SHP77 (cell line): ENCODE measurements around the gene KLHDC2.
"Not testable (repeated sequence)": the region's sequence is repeated elsewhere in the genome, so short reads cannot be mapped to it uniquely, and the experiment has no call there.

ENCODE experiments used
- DNase-seq, 2 experiments: peaks; one replicate each; lab custom pipeline; 2025; lab: John Stamatoyannopoulos, UW

Gene KLHDC2

DNA sequence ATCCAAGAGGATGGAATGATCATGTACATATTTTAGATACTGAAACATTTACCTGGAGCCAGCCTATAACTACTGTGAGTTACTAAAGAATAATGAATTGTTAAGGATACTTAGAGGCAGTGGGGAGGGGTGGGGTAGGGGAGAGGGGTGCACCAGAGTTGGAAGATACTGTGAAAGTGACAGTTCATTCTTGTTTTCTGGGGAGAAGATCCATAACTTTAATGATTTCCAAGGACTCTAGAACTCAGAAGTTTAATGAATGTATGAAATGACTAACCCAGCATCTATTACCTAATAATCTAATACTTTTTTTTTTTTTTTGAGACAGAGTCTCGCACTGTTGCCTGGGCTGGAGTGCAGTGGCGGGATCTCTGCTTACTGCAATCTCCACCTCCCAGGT is 10.5 kb downstream of the KLHDC2 start:
- DNase-seq = no peak

- DNase-seq = not testable (repeated sequence)
These were observed 13.1 kb downstream of the KLHDC2 start for GRCh38 chr14:49781040-49781439.

GRCh38 chr14:49783394-49784014 is 15.6 kb downstream of the KLHDC2 start:
- DNase-seq = no peak

- no peak for DNase-seq
These were observed 18.4 kb downstream of the KLHDC2 start for GRCh38 chr14:49786315-49786714.

- DNase-seq = no peak
These were observed 24.7 kb downstream of the KLHDC2 start for GRCh38 chr14:49792618-49793017.

DNA sequence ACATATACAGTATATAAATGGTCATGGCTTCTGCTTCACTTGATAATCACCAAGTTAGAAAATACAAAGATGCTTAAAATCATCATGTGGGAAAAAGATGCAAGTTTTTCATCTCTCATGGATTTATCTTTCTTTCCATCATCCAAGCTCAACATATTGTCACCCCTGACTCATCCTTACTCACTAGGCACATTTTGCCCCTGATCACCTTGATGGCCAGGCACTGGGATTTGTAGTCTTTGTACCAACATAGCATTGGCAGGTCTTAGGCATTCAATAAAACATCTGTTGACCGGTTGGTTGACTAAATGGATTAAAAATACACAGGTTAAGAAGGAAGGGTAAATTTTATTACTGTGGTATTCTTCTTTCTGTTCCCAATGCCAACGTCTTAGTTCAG is 28.1 kb downstream of the KLHDC2 start:
- DNase-seq = no peak

DNA sequence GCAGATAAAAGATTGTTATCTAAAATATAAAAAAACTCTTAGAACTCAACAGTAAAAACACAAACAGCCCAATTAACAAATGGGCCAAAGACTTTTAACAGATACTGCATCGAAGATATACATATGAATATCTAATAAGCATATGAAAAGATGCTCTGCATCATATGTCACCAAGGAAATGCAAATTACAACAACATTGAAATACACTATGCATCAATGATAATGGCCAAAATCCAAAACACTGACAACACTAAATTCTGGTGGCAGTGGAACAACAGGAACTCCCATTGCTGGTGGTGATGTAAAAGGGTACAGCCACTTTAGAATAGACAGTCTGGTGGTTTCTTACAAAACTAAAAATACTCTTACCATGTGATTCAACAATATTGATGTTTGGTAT is 40.8 kb downstream of the KLHDC2 start:
- no peak for DNase-seq

GRCh38 chr14:49816118-49816517 is 48.2 kb downstream of the KLHDC2 start:
- DNase-seq = not testable (repeated sequence)

GRCh38 chr14:49816844-49817243 is 48.9 kb downstream of the KLHDC2 start:
- DNase-seq = no peak

DNA sequence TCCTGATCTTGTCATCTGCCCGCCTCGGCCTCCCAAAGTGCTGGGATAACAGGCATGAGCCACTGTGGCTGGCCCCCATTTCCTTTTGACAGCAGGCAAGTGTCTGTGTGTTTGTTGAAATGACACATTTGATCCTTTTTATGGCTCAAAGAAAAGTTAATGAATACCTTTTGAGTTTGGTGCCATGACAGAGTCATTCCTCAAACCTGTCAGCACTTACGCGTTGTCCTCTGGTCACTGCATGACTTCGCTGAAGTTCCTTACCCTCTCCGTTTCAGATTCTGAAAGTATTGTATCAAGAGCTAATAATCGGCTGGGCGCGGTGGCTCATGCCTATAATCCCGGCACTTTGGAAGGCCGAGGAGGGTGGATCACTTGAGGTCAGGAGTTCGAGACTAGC is 52.2 kb downstream of the KLHDC2 start:
- DNase-seq = no peak

DNA sequence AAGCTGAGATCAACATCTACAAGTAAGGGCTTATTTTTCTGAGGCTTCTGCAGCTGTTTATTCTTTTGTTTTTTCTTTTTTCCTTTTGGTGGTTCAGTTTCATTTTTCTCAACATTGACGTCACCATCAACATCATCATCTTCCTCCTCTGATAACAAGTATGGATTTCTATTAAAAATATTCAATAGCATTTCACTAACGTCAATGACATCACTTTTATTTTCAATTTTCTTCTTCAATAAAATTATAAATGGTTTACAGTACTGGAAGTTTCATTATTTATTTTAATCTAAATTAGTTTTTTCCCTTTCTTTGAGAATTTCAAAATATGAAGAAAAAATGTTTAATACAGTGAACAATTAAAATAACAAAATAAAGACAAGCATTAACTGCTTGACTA is 60.7 kb downstream of the KLHDC2 start:
- no peak for DNase-seq
